HS-27A (cell line): ENCODE data around the gene SLC35D2.
"Not testable (repeated sequence)": the region's sequence is repeated elsewhere in the genome, so short reads cannot be mapped to it uniquely, and the experiment has no call there.

Experiments
- DNase-seq: peaks from one replicate; pipeline ENCODE4 v3.0.0-alpha.2; 2012; ENCODE audit warnings: low read depth, missing footprints

SLC35D2 gene

DNA sequence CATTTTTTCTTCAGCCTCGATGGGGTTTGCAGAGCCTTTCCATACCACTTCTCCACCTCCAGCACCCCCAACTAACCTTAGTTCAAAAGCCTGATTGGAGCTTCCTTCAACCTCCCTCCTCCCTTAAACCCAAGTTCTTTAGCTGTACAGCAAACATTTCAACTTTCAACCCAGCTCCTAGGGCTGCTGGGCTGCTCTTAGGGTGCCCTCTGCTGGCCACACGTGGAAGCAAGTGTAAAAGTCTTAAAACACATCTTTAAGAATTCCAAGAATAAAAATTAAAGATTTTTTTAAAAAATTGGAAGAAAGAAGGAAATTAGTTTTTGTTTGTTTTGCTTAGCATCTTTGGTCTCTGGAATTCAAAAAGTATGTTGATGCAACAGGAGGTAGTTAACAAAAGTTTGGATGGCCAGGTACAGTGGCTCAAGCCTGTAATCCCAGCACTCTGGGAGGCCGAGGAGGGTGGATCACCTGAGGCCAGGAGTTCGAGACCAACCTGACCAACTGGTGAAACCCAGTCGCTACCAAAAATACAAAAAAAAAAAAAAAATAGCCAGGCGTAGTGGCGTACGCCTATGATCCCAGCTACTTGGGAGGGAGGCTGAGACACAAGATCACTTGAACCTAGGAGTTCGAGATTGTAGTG lies 66.1 kb downstream of the SLC35D2 start:
- no peak for DNase-seq

DNA sequence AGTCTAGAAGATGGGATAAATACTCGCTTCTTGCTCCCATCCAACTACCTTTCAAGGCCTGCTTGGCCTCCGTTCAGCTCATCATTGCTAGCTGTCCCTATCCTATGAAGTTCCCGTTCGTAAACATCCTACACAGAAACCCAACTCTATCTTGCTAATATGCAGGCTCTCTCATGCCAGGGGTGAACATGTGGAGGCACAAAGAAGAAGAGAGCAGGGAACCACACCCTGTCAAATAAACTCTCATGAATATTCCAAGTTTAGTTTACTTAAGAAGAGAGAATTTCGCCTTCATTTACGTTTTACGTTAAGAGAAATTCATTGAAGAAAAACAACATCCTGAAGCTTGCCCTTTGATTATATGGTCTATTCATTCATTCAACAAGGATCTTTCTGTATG lies 73.7 kb downstream of the SLC35D2 start:
- no peak for DNase-seq

DNA sequence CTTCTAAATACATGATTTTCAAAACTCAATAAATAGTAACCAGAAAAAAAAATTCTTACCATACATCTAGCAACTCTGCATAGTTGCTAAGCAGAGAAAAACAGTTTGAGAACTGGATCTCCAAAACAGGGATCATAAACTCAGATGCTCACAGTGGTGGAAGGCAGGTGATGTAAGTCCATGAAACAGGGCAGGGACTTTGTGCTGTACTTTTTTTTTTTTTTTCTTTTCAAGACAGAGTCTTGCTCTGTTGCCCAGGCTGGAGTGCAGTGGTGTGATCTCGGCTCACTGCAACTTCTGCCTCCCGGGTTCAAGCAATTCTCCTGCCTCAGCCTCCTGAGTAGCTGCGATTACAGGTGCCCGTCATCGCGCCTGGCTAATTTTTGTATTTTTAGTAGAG lies 76.6 kb downstream of the SLC35D2 start:
- not testable (repeated sequence) for DNase-seq

DNA sequence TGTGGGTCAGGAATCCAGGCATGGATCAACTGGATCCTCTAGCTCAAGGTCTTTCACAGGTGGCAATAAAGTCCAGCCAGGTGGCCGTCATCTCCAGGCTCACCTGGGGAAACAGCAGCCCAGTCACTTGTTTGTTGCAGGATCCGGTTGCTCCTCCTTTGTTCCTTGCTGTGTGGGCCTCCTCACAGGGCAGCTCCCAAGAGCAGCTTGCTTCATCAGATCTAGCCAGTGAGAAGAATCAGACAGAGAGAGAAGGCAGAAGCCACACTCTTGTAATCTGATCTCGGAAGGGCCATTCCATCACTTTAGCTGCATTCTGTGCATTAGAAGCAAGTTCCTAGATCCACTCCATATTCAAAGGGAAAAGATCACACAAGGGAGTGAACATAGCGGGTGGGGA lies 78.3 kb downstream of the SLC35D2 start:
- DNase-seq = no peak

DNA sequence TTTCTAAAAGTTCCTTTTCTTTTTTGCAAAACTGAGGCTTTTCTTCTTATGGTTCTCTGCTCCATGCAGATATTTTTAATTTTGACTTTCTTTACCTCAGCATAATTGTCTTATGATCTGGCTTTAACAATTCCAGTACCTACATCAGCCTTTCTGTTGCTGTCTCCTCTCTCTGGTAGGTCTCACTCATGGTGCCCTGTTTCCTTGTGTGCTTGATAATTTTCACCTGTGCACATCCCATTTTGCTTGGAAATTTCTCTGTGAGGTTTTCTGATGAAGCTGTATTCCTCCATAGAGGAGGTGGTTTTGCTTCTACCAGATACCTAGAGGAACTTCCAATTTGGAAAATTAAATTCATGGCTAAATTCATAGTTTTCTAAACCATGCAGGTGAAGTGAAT lies 79.3 kb downstream of the SLC35D2 start:
- DNase-seq = no peak

DNA sequence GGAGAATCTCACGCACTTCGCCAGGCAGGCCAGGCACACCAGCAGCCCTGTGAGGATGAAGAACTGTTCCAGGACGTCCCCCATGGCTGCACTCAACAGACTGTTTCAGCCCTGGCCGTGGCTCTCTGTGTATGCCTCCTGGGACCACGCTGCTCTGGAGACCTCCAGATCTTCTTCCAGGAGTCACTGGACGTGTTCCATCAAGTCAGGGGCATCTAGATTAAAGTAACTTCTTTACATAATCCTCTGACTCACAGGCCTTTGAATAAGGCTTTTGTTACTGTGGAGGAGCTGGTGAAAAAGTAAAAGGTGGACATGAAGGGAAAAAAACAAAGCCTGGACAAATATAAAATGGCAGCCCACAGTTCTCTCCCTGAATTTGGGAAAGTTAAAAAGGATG lies 81.5 kb downstream of the SLC35D2 start, which contains the start of gene HSD17B3:
TSS of gene HSD17B3 (minus strand) at position 156 of the 400 bp plus-strand sequence. CDS start at position 84, 72 bp downstream.
- DNase-seq = no peak

DNA sequence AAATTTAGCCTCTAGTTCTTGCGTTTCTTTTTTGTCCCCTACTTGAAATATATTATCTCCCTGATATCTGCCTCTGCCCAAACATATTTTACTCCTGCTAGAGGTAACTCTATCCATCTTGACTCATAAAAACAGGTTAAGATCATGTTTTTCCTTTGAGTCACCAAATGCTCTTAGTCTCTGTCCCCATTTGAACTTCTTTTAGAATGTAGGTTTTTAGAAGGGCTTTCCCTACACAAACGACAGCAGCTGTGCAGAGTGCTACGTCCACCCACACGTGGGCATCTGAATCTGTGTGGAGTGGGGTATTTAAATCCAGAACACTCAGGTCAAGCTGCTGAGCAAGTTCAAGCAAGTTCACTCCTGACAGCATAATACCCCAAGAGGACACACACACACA lies 83.7 kb downstream of the SLC35D2 start:
- peak; percentile 22 for DNase-seq

DNA sequence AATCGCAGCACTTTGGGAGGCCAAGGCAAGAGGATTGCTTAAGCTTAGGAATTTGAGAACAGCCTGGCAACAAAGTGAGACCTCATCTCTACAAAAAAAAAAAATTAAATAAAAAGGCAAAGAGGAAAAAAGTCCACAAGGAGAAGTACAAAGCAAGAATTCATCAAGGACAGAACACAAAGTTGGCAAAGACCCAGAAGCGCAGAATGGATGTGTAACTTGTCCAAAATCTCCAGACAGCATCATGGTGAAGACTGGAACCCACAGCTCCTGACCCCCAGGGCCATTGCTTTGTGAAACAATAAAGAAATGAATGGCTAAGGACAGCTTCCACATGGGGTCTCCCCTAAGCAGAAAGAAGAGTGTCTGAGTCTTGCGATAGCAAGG lies 89.4 kb downstream of the SLC35D2 start:
- DNase-seq = no peak

DNA sequence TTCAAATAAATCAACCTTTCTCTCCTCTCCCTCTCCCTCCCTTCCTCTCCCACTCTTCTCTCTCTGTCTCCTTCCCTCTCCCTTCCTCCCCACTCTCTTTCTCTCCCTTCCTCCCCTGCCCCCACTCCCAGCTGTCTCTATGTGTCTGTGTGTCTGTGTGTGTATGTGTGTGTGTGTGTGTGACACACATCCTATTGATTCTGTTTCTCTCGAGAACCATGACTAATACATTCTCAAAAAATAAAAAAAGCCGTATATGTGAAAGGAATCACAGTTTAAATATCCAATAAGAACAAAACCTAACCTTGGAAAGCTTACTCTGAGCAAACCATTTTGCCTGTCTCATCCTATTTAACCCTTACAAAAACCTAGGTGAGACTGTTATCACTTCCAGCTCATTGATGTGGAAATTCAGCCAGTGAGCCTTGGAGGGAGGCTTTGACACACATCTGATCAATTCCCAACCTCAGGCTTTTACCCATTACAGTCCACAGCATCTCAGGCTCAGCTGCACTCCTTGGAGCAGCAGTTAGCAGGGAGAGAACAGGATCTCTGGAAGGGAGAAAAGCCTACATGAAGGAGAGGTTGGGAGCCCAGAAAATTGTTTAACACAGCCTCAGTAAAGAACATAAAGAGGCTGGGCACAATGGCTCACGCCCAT lies 89.9 kb downstream of the SLC35D2 start:
- no peak for DNase-seq

DNA sequence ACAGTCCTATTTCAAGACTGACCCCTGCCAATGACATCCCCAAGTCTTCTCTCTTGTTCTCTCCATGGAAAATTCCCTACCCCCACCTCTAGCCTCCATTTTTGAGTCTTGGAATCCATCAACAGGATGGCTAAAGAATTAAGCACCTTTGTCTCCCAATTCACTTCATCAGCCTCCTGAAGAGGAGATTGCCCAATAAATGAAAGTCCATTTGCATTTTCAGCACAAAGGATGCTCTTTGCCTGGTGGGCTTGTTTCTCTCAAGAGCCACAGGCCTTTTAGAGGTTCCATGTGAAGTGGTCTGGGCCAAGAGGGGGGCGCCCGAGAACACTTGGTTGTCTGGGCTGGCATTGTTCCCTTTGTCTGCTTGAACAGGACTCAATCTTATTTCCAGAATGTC lies 94.1 kb downstream of the SLC35D2 start:
- DNase-seq = no peak

DNA sequence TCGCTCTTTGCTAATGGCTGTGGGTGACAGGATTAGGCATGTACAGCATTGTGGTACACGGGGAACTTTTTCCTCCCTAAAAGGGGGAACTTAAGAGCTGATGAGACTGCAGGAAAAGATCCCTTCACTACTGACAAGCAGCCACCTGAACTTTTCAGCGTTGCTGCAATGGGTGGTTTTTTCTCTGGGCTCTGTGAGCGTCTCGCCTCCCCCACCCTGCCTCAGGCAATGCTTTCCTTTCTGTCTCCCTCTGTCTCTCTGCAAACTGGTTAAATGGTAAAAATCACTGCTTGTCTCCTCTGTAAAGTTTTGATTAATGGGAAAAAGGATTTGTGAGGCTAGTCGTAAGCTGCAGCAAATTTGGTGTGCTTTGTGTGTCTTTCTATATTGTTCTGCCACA lies 101.9 kb downstream of the SLC35D2 start:
- no peak for DNase-seq

DNA sequence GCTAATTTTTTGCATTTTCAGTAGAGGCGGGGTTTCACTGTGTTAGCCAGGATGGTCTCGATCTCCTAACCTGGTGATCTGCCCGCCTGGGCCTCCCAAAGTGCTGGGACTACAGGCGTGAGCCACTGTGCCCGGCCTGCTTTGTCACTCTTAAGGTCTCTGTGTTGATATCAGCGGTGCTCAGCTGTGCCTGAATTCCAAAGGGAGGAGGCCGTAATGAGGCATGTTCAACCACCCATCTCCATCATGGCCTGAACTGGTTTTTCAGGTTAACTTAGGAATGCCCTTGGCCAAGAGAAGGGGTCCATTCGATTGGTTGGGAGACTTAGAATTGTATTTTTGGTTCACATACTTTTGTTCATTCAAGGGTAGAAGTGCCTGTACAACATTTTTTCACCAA lies 103.6 kb downstream of the SLC35D2 start:
- no peak for DNase-seq

DNA sequence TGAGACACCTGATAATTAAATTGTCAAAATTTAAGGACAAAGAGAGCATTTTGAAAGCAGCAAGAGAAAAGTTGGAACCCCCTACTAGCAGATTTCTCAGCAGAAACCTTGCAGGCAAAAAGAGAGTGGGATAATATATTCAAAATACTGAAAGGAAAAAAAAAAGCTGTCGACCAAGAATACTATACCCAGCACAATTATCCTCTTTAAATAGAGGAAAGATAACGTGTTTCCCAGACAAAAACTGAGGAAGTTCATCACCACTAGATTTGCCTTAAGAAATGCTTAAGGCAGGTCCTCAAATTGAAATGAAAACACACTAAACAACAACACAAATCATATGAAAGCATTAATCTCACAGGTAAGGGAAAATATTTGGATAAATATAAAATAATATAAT lies 108.6 kb downstream of the SLC35D2 start:
- DNase-seq = no peak
